M059J (cell line): Measurements from ENCODE around the gene TAF3. TPM values are rescaled to one million over a fixed set of nuclear protein-coding genes. Genes with fewer than 3 reads are reported as not detected.
A peak's percentile ranks its signal among the peaks of the same experiment; 100 is the strongest.
"Not testable (repeated sequence)": the region's sequence is repeated elsewhere in the genome, so short reads cannot be mapped to it uniquely, and the experiment has no call there.

ENCODE experiments used
- DNase-seq: peaks from one replicate; pipeline ENCODE4 v3.0.0-alpha.2; 2012; ENCODE audit warnings: low read depth
- total RNA-seq: library from RNA; depleted of rRNA; stranded (reverse); fragments of >200 nt; shearing (Covaris generic); gene quantifications from 2 replicates; pipeline ENCODE4 v1.2.3, GENCODE V29; 2014

The TAF3 gene
- total RNA-seq, 1 experiment from 2014 or later: 2.1 TPM

DNA sequence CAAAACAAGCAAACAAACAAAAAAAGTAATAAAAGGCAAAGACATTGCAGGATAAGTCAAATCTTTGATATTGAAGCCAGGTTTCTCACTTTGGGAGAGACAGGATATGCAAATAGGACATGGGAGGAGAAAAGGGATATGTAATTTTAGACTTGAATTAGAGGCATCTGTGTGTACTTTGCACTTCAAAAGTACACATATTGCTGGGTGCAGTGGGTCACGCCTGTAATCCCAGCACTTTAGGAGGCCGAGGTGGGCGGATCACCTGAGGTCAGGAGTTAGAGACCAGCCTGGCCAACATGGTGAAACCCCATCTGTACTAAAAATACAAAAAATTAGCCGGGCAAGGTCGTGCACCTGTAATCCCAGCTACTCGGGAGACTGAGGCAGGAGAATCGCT is 6.6 kb upstream of the TAF3 start:
- not testable (repeated sequence) for DNase-seq

DNA sequence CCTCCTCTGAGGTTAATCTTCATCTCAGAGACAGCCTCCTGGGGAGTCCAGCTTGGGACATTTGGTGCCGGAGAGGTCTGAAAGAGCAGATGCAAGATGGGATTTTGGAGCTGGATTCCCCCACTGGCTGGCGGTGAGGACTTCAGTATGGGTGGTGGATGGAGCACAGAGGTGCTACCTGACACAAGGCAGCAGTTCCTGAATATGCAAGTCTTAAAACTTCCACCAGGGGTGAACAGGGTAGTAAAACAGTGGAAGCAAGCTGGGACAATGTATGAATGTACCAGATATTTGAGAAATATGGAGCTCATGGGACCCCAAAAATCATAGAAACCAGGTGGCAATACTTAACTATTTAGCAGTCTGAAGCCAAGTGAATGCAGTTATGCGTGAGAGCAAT is 4.8 kb upstream of the TAF3 start:
- DNase-seq: no peak

DNA sequence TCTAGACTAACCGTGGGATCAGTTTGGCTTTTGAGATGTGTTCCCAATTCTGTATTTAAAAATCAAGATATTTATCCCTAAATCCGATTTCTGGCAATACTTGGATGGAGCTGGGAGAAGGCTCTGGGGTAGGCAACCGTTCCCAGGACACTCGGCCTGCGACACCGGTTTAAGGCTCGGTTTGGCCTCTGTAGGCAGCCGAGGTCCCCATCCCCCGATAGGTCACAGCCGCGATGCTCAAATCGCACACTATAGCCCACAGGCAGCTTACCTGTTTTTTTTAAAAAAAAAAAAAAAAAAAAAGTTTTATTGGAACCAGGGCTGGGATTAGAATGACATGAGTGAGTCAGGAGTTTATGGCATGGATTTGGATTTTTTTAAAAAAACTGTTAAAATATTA is 729 bp upstream of the TAF3 start:
- DNase-seq: no peak

DNA sequence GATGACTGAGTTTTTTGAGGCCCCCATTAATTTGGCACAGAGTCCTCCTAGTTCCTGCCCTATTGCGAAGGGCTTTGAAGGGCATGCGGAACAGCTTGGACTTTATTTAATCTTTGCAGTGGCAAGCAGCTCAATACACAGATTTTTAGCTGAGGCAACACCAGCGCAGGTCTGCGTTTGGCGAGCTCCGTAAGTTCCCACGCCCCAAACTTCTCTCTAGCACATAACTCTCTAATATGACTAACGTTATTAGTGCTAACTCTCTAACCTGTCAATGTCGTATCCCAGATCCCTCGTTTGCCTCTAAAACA is 366 bp upstream of the TAF3 start:
- DNase-seq: no peak

DNA sequence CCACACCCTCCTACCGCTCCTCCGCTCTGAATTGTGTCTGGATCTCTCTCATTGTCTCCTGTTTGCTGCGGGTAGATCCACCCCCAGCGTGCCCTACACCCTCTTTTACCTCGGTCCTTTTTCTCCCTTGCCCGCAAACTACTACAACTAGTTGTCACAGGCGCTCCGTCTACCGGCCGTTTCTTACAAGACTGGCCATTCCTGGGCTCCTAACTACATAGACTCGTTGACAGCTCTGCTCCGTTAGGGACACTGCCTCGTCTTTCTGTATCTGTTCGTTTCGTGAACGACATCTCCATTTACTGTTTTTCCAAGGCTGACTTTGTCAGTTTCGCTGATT is 786 bp downstream of the TAF3 start:
- peak; percentile 44 for DNase-seq

DNA sequence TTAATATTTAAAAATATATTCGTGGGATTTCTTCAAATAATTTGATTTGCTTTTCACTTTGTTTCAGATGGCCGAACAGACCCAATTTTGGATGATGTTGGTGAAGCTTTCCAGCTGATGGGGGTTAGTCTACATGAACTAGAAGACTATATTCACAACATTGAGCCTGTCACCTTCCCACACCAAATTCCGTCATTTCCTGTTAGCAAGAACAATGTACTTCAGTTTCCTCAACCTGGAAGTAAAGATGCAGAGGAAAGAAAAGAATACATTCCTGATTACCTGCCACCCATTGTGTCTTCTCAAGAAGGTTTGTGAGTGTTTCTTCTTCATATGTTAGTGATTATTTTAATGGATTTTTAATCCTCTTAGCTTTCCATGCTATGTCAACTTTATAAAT is 5.9 kb downstream of the TAF3 start:
- no peak for DNase-seq

DNA sequence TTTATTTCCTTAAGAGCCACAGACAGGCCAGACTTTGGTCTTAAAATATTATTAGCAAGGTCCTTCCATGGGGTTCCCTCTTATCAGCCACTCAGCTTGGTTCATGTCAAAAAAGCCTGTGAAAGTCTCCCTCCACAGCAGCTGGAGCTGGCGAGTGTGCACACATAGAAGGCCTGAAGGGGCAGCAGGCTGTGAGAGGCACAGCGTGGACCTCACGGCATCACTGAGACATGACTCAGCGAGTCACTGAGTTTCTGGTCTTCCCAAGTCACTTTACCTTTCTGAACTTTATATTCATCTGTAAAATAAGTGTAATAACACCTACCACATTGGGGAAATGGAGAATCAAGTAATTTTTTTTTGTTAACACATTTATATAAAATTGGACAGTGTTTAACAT is 8.7 kb downstream of the TAF3 start:
- DNase-seq: peak; percentile 44

DNA sequence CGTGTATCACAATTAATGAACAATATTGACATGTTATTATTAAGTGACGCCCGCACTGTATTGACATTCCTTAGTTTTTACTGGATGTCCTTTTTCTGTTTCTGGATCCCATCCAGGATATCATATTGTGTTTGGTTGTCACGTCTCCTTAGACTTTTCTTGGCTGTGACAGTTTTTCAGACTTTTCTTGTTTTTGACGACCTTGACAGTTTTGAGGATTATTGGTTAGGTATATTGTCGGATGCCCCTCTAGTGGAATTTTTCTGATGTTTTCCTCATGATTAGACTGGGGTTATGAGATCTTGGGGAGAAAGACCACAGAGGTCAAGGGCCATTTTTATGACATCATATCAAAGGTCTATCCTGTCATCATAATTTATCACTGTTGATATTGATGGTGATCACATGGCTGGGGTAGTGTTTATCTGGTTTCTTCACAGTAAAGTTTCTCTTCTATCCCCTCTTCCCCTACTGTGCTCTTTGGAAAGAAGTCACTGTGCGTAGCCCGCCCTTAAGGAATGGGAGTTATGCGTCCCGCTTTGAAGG is 11.1 kb downstream of the TAF3 start:
- DNase-seq: no peak

DNA sequence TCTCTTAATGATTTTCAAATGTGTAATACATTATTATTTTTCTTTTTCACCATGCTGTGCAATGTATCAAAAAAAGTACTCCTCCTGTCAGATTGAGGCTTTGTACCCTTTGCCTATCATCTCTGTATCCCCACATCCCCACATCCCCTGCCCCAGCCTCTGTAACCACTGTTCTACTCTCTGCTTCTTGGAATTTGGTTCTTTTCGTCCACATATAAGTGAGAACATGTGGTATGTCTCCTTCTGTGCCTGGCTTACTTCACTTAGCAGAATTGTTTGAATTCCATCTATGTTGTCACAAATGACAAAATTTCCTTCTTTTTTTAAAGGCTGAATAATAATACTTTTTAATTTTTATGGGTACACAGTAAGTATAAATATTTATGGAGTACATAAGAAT is 13.8 kb downstream of the TAF3 start:
- DNase-seq: no peak

DNA sequence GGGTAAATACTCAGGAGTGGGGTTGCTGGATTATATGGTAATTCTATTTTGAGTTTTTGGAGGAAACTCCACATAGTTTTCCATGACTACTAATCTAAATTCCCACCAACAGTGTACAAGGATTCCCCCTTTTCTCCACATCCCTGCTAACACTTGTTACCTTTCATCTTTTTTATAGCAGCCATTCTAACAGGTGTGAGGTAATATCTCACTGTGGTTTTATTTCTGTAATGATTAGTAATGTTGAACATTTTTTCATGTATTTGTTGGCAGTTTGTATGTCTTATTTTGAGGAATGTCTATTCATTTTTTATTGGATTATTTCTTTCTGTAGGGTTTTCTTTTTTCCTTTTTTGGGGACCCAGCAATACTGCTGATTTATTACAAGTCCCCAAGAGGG is 14.9 kb downstream of the TAF3 start:
- no peak for DNase-seq

DNA sequence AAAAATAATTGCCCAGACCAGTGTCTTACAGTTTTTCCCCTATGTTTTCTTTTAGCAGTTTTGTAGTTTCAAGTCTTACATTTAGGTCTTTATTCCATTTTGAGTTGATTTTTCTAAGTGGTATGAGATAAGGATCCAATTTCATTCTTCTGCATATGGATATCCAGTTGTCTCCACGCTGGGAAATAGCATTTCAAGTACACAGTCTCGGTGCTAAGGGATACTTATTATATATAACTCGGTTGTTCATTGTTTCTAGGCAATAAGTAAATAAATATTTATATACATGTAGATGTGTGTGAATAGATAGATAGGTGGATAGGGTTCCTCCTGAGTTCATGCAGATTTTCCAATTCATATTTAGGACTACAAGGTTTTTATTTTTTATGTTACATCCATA is 16.0 kb downstream of the TAF3 start:
- DNase-seq: no peak

DNA sequence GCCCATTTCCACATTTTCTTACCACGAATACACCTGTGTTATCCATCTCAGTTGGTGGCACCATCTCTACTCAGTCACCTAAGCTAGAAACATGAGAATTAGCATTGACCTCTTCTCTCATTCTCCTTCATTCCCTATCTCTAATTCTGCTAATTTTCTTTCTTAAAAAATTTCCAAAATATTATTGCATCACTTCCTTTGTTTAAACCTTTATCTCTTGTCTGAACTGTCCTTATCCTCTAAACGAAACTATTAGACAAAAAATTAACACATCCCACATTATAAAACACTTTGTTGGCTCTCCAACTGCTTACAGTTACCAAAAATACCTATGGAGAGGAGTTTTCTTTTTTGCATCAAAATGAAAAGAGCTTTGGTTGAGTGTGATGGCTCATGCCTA is 18.3 kb downstream of the TAF3 start:
- DNase-seq: no peak

DNA sequence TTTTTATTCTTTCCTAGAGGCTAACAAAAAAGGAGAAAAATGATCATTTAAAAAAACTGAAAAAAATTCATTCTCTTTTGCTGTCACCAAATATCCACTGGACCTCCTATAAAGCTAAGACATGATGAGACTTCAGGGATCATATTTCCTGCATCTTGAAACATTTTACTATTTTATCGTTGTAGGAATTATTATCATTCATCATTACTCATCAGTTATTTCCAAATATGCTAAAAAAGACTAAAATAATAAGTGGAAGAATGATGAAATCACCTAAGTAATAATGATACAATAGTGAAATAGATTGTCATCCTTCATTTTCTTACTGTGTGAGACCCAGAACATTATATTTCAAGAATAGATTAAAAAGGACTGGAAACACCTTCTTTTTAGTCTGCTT is 28.3 kb downstream of the TAF3 start:
- no peak for DNase-seq

DNA sequence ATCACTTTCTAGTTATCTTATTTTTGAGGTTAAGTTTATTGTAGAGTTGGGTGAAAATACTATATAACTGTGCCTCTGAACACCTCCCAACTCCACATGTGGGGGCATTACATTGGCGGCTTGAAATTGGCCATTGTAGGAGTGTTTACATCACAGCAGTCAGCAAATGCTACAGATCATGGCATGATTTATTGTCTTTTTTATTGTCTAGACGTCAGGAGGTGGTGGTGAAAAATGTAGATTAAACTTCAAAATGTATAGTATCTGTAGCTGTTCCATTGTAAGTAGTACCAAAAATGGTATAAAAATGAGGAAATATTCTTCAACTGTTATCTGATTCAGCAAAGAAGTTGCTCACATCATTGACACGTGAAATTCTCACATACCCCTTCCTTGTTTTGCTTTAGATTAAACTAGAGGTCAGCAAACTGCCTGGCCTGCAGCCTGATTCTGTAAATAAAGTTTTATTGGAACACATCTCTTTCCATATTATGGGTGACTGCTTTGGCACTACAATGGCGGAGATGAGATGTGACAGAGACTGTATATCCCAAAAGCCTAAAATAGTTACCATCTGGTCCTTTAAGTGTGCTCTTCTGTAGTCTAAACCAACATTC is 35.0 kb downstream of the TAF3 start:
- DNase-seq: no peak

DNA sequence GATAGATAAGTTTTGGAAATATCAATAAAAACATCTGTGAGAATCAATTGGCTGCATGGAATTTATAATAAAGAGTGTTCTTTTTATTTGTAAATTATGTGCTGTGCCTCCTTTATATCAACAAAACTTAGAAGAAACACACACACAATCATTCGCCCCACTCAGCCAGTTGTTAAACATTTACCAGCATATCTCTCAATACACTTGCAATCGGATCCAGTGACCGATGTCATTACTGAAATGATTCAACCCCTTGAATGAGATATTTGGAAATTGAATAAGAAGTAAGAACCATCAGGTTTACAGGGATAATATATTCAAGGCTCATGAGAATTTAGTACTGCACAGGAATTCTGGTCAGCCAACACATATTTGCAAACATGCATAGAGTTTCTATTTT is 35.6 kb downstream of the TAF3 start:
- no peak for DNase-seq

DNA sequence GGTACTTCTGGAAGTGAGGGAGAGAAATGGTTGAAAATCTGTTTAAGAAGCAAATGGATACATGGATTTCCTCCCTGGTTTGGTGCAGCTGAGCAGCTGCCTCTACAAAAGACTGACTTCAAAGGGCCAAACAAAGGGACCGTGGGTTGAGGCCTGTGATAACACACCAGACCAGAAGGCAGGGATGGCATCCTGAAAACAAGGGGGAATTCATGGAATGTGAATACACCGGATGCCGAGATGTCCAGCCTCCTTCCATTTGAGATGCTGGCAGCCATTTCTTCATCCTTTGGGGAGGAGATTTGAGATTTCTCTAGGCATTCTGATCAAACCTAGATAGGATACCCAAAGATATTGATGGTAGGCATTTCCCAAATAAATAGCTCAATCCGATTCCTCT is 36.9 kb downstream of the TAF3 start:
- DNase-seq: no peak

DNA sequence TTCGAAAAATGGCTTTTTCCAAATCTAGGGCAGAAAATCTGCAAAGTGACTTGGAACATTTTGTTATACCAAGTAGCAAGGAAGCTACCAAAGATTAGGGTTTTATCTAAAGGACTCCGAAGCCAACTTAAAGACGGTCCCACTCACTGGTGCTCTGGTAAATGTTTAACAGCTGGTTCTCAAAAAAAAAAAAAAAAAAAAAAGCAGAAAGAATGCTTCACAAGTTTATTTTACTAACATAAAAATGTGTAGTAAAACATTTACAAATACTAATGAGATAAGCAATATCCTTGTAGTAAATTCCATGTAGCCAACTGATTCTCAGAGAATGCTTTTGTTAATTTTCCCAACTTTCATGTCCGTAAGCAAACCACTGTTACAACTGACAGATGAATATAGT is 38.4 kb downstream of the TAF3 start:
- no peak for DNase-seq

DNA sequence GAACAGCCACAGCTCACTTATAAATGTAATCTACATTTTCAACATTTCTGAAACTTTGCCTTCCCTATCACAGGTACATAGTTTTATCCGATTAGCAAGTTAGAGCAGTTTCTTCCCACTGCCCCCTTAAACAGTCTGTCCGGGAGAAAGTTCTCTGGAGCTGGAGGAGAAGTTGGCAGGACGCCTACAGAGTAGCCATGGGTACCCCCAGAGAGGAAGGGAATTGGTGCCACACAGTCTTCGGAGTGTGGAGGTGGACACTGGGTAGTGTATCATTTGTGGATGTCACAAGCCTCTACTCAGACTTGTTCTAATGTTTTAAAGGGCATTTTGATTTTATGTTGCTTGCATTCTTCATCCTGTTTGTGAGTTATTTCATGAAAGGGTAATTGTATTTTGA is 39.0 kb downstream of the TAF3 start:
- no peak for DNase-seq

DNA sequence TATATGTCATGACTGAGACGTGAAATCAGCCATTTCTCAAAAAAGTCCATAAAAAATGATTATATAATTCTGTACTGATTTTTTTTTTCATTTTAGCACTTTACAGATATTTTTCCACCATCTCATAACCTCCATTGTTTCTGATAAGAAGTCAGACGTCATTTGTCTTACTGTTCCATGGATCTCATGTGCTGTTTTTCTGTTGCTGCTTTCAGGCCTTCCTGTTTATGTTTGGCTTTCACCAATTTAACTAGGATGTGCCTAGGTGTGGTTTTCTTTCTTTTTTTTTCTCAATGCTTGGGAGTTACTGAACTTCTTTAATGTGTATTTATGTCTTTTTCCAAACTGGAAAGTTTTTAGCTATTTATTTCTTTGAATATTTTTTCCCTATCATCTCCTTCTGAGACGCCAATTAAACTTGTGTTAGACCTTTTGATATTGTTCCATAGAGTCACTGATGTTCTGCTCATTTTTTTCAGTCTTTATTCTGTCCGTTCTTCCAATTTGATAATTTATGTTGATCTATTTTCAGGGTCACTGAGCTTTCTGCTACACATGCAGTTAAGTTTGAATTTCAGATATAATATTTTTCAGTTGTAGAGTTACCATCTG is 43.3 kb downstream of the TAF3 start:
- DNase-seq: no peak

DNA sequence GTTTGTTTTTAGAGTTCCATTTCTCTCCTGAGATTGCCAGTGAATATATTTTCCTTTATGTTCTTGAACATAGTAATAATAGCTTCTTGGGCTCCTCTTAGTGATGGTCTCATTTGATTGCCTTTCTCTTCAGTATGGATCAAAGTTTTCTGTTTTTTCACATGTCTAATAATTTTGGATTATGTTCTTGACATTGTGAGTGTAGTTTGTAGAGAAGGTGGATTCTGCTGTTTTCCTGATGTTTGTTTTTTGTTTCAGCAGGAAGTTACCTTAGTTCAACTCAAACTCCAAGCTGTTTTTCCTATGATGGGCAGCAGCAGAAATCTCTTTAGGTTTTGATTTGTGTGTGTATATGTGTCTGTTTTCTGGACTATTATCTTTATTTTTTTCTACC is 43.8 kb downstream of the TAF3 start:
- DNase-seq: no peak

DNA sequence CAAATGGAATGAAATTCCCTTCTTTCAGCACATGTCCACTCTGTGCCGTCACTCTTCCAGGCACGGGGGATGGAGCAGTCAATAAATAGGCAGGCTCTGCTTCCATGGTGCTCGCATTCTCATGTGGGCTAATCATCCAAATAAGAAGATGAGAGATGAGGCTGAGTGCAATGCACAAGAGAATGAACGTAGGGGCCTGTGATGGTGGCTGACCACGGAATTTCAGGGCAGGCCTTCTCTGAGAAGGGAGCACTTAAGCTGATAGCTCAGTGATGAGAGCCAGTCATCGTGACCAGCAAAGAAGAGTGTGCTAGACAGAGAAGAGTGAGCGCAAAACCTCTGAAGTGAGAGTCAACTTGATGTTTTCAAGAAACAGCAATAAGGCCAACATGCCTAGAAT is 47.9 kb downstream of the TAF3 start:
- DNase-seq: no peak

DNA sequence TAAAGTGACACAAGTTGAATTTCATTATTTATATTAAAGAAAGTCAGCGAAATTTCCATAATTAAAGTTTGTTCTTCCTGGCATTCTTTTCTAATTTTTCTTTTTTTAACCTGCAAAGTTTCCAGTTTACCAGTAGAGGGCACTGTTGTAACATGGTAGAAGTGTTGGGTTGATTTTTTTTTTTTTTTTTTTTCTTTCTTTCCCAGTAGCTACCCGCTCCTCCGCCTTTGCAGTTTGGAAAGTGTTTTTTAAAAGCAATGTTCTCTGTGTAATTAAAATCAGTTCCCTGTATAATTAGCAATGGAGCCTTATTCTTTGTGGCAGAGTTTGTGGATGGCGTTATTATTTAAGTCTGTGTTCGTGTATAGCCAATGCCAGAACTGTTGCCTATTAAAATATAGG is 53.7 kb downstream of the TAF3 start:
- peak; percentile 8 for DNase-seq

DNA sequence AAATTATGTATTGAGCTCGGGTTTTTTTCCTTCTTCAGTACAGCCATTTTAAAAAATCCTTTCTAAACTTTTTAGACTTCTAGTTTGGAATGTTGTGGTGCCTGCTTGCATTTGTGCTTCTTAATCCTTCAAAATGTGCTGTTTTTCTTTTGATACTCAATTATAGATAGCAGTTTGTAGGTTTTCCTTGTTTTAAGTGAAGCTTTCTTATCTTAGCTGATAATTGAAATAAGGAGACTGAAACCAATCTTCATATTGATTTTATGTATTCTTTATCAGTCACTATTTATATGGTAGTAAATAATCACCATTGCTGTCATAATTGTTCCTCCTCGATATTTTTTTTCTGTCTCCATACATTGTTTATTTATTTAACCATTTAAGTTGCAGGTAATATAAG is 56.6 kb downstream of the TAF3 start:
- DNase-seq: no peak

DNA sequence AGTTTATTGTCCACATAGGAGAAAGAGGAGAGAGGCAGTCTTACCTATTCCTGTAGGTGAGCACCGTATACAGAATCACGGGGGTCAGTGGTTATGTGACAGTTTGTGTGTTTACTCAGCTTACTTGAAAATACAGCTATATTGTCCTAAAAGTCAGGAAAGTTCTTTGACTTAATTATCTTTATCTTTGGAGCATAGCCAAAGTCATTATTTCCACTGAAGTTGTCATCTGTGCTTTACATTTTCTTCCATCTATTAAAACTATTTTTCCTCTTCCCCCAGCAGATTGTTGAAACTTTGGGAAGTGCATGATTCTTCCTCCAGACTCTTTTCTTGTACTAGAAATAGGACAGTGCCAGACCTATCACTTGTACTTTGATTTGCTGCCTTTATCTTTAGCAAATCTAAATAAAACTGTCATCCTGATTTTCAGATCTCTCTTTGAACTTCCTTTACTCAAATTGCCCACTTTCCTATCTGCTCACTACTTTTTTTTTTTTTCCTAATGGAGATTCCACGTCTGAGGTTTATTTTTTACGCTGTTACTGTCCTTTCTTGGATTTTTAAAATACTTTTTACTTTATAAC is 58.3 kb downstream of the TAF3 start:
- no peak for DNase-seq
